Activated T-helper 17 cell treated with anti-CD3 and anti-CD28 coated beads, Interleukin-2, amount 50 U/mL, for 72 hours (primary cell): ENCODE data around the gene OGDHL. TPM values are rescaled to one million over a fixed set of nuclear protein-coding genes. Genes with fewer than 3 reads are reported as not detected.
A peak's percentile ranks its signal among the peaks of the same experiment; 100 is the strongest.
"Not testable (repeated sequence)": the region's sequence is repeated elsewhere in the genome, so short reads cannot be mapped to it uniquely, and the experiment has no call there.

Source experiments
- ATAC-seq: fragments of 150-1000 bp; cut with Tn5 transposase; replicated peaks from 2 replicates; pipeline ENCODE4 v1.10.0; 2021; ENCODE audit warnings: mild to moderate bottlenecking, moderate library complexity
- H3K27ac Mint-ChIP-seq: one replicate; pipeline ENCODE4 v1.8.0; 2022; ENCODE audit warnings: mixed read lengths
- H3K27me3 Mint-ChIP-seq: one replicate; pipeline ENCODE4 v1.8.0; 2022; ENCODE audit warnings: mixed read lengths
- H3K36me3 Mint-ChIP-seq: one replicate; pipeline ENCODE4 v1.8.0; 2022; ENCODE audit warnings: low read depth, mild to moderate bottlenecking, mixed read lengths
- H3K4me1 Mint-ChIP-seq: one replicate; pipeline ENCODE4 v1.8.0; 2022; ENCODE audit warnings: mixed read lengths
- H3K4me3 Mint-ChIP-seq: one replicate; pipeline ENCODE4 v1.8.0; 2022; ENCODE audit warnings: mild to moderate bottlenecking, mixed read lengths
- H3K9me3 Mint-ChIP-seq: one replicate; pipeline ENCODE4 v1.8.0; 2022; ENCODE audit warnings: mixed read lengths
- total RNA-seq, 2 donors: library from RNA; stranded (reverse); gene quantifications; one replicate each; pipeline ENCODE4 v1.2.3, GENCODE V29; 2022

The OGDHL gene
- 1 to 10 TPM in 1 of 2 donors, under 1 TPM in 1; 0.21 to 1.6 TPM for total RNA-seq

GRCh38 chr10:49761789-49762565, at the start of gene OGDHL:
Gene OGDHL (minus strand): TSS chr10:49762323. CDS start chr10:49758592, 3,731 bp downstream.
- Mint-ChIP-seq H3K27ac (no peak within 1 kb of the TSS), H3K9me3 (no peaks in the 10 kb centered on the region), H3K4me1 (no peaks in the 10 kb centered on the region), H3K4me3 (peak within 1 kb of the TSS; percentile 60), H3K27me3 (peaks cover 26% of the 10 kb centered on the region), H3K36me3 (no peaks in the 10 kb centered on the region)
- ATAC-seq = peak; percentile 47

- H3K27me3 Mint-ChIP-seq = peaks cover 13% of the 10 kb centered on the region
- no peak overlapping the region for H3K4me3 Mint-ChIP-seq
- no peaks in the 10 kb centered on the region for H3K36me3 Mint-ChIP-seq
- H3K4me1 Mint-ChIP-seq = no peaks in the 10 kb centered on the region
- H3K27ac Mint-ChIP-seq = no peak overlapping the region
- peaks cover 4% of the 10 kb centered on the region for H3K9me3 Mint-ChIP-seq
- ATAC-seq = no peak
Observed at GRCh38 chr10:49803988-49804387, 41.9 kb upstream of the OGDHL start.

- peaks cover 10% of the 10 kb centered on the region for H3K27me3 Mint-ChIP-seq
- H3K9me3 Mint-ChIP-seq = no peaks in the 10 kb centered on the region
- no peaks in the 10 kb centered on the region for H3K36me3 Mint-ChIP-seq
- H3K27ac Mint-ChIP-seq = no peak overlapping the region
- no peak overlapping the region for H3K4me3 Mint-ChIP-seq
- ATAC-seq = no peak
- H3K4me1 Mint-ChIP-seq = no peaks in the 10 kb centered on the region
Observed at GRCh38 chr10:49798275-49798674, 36.2 kb upstream of the OGDHL start.

GRCh38 chr10:49791100-49791499, 29.0 kb upstream of the OGDHL start:
- ATAC-seq = no peak
- H3K27ac Mint-ChIP-seq = no peak overlapping the region
- no peaks in the 10 kb centered on the region for H3K9me3 Mint-ChIP-seq
- H3K4me3 Mint-ChIP-seq = no peak overlapping the region
- no peaks in the 10 kb centered on the region for H3K27me3 Mint-ChIP-seq
- no peaks in the 10 kb centered on the region for H3K36me3 Mint-ChIP-seq
- H3K4me1 Mint-ChIP-seq = no peaks in the 10 kb centered on the region

- Mint-ChIP-seq H3K27me3 (peaks cover 22% of the 10 kb centered on the region), H3K4me1 (no peaks in the 10 kb centered on the region), H3K27ac (no peak overlapping the region), H3K9me3 (no peaks in the 10 kb centered on the region), H3K4me3 (no peak overlapping the region), H3K36me3 (no peaks in the 10 kb centered on the region)
- no peak for ATAC-seq
Observed at GRCh38 chr10:49784681-49785080, 22.6 kb upstream of the OGDHL start.

GRCh38 chr10:49783645-49784044, 21.5 kb upstream of the OGDHL start:
- no peaks in the 10 kb centered on the region for H3K9me3 Mint-ChIP-seq
- no peak overlapping the region for H3K4me3 Mint-ChIP-seq
- H3K4me1 Mint-ChIP-seq = no peaks in the 10 kb centered on the region
- no peak for ATAC-seq
- no peak overlapping the region for H3K27ac Mint-ChIP-seq
- H3K27me3 Mint-ChIP-seq = peaks cover 26% of the 10 kb centered on the region
- H3K36me3 Mint-ChIP-seq = no peaks in the 10 kb centered on the region

GRCh38 chr10:49781247-49781646, 19.1 kb upstream of the OGDHL start:
- H3K4me1 Mint-ChIP-seq = no peaks in the 10 kb centered on the region
- no peak for ATAC-seq
- peaks cover 28% of the 10 kb centered on the region for H3K27me3 Mint-ChIP-seq
- H3K36me3 Mint-ChIP-seq = no peaks in the 10 kb centered on the region
- no peaks in the 10 kb centered on the region for H3K9me3 Mint-ChIP-seq
- no peak overlapping the region for H3K4me3 Mint-ChIP-seq
- no peak overlapping the region for H3K27ac Mint-ChIP-seq

GRCh38 chr10:49778197-49778596, 16.1 kb upstream of the OGDHL start:
- no peak for ATAC-seq
- Mint-ChIP-seq H3K36me3 (no peaks in the 10 kb centered on the region), H3K4me3 (no peak overlapping the region), H3K9me3 (no peaks in the 10 kb centered on the region), H3K27ac (no peak overlapping the region), H3K4me1 (no peaks in the 10 kb centered on the region), H3K27me3 (peaks cover 22% of the 10 kb centered on the region)

GRCh38 chr10:49776851-49777250, 14.7 kb upstream of the OGDHL start:
- no peak overlapping the region for H3K4me3 Mint-ChIP-seq
- no peak overlapping the region for H3K27ac Mint-ChIP-seq
- ATAC-seq = no peak
- peaks cover 28% of the 10 kb centered on the region for H3K27me3 Mint-ChIP-seq
- no peaks in the 10 kb centered on the region for H3K4me1 Mint-ChIP-seq
- H3K9me3 Mint-ChIP-seq = no peaks in the 10 kb centered on the region
- H3K36me3 Mint-ChIP-seq = no peaks in the 10 kb centered on the region

GRCh38 chr10:49775014-49775413, 12.9 kb upstream of the OGDHL start:
- no peaks in the 10 kb centered on the region for H3K4me1 Mint-ChIP-seq
- H3K27ac Mint-ChIP-seq = no peak overlapping the region
- peaks cover 35% of the 10 kb centered on the region for H3K27me3 Mint-ChIP-seq
- no peaks in the 10 kb centered on the region for H3K36me3 Mint-ChIP-seq
- ATAC-seq = no peak
- H3K4me3 Mint-ChIP-seq = no peak overlapping the region
- H3K9me3 Mint-ChIP-seq = no peaks in the 10 kb centered on the region

GRCh38 chr10:49772944-49773343, 10.8 kb upstream of the OGDHL start:
- ATAC-seq, H3K4me1 Mint-ChIP-seq, H3K36me3 Mint-ChIP-seq, H3K9me3 Mint-ChIP-seq, H3K4me3 Mint-ChIP-seq, H3K27ac Mint-ChIP-seq: not testable (repeated sequence)
- H3K27me3 Mint-ChIP-seq = peaks cover 36% of the 10 kb centered on the region

GRCh38 chr10:49771046-49771445, 8.9 kb upstream of the OGDHL start:
- not testable (repeated sequence) for H3K36me3 Mint-ChIP-seq, H3K4me1 Mint-ChIP-seq, ATAC-seq, H3K9me3 Mint-ChIP-seq, H3K4me3 Mint-ChIP-seq, H3K27ac Mint-ChIP-seq
- peaks cover 44% of the 10 kb centered on the region for H3K27me3 Mint-ChIP-seq

- H3K4me1 Mint-ChIP-seq = no peaks in the 10 kb centered on the region
- ATAC-seq = no peak
- H3K36me3 Mint-ChIP-seq = no peaks in the 10 kb centered on the region
- no peak overlapping the region for H3K27ac Mint-ChIP-seq
- H3K4me3 Mint-ChIP-seq = no peak overlapping the region
- H3K9me3 Mint-ChIP-seq = no peaks in the 10 kb centered on the region
- H3K27me3 Mint-ChIP-seq = peaks cover 39% of the 10 kb centered on the region
Observed at GRCh38 chr10:49769692-49770091, 7.6 kb upstream of the OGDHL start.

- Mint-ChIP-seq H3K36me3 (no peaks in the 10 kb centered on the region), H3K27me3 (peaks cover 35% of the 10 kb centered on the region), H3K4me3 (no peak overlapping the region), H3K9me3 (no peaks in the 10 kb centered on the region), H3K27ac (no peak overlapping the region), H3K4me1 (no peaks in the 10 kb centered on the region)
- ATAC-seq = no peak
Observed at GRCh38 chr10:49768731-49769130, 6.6 kb upstream of the OGDHL start.

GRCh38 chr10:49768329-49768728, 6.2 kb upstream of the OGDHL start:
- no peak for ATAC-seq
- Mint-ChIP-seq H3K36me3 (no peaks in the 10 kb centered on the region), H3K4me3 (no peak overlapping the region), H3K9me3 (no peaks in the 10 kb centered on the region), H3K27ac (no peak overlapping the region), H3K4me1 (no peaks in the 10 kb centered on the region), H3K27me3 (peaks cover 39% of the 10 kb centered on the region)
